ENCODE results near the gene ADA.

- no peak for TF ChIP-seq CTCF (IDR thresholded peaks at IDR 0.05)
- no peak for TF ChIP-seq EP300 (IDR thresholded peaks at IDR 0.05; ENCODE audit: low read depth)
- TF ChIP-seq POLR2A (IDR thresholded peaks at IDR 0.05), result no peak
- TF ChIP-seq POLR2AphosphoS5 (IDR thresholded peaks at IDR 0.05), result no peak
These were observed 35.5 kb downstream of the ADA start for GRCh38 chr20:44615876-44616603.
